OCI-LY7 (cell line): ENCODE measurements around the gene COL8A2. TPM values are rescaled to one million over a fixed set of nuclear protein-coding genes. Genes with fewer than 3 reads are reported as not detected.

Experiments used
- BruUV-seq: library from RNA; stranded (reverse); fragments of 400-500 nt; replicated peaks from 2 replicates; lab custom pipeline; 2021; lab: Mats Ljungman, UMichigan
- CTCF ChIA-PET: fragments of 300-600 bp; sonication (Branson Sonifier 250); formaldehyde crosslinking; loops from one replicate; lab custom pipeline; 2022; ENCODE audit warnings: antibody characterized with exemption; ENCODE audit not compliant: unreplicated experiment; lab: Charles Lee
- POLR2A ChIA-PET: fragments of 300-600 bp; sonication (Branson Sonifier 250); formaldehyde crosslinking; loops from one replicate; lab custom pipeline; 2022; ENCODE audit warnings: antibody characterized with exemption; lab: Charles Lee
- DNase-seq: peaks from one replicate; pipeline ENCODE4 v3.0.0-alpha.2; 2015; ENCODE audit warnings: low spot score
- H2AFZ ChIP-seq: fragments of 200-600 bp; sonication (generic), shearing (Covaris generic); 2 replicates; pipeline ENCODE4 v1.6.1; 2014; ENCODE audit warnings: mild to moderate bottlenecking, antibody characterized with exemption, low read length, moderate library complexity
- H3K27ac ChIP-seq: fragments of 200-600 bp; sonication (generic); 2 replicates; pipeline ENCODE4 v1.5.1; 2014; ENCODE audit warnings: mixed run types, low read depth, mild to moderate bottlenecking, moderate library complexity, low read length, inconsistent platforms; ENCODE audit not compliant: poor library complexity, severe bottlenecking
- H3K36me3 ChIP-seq: fragments of 200-600 bp; sonication (generic); 2 replicates; pipeline ENCODE4 v1.6.1; 2014; ENCODE audit warnings: mild to moderate bottlenecking, antibody characterized with exemption, low read length, moderate library complexity, mixed read lengths; ENCODE audit not compliant: insufficient read depth
- H3K4me1 ChIP-seq: fragments of 200-600 bp; sonication (generic); 2 replicates; pipeline ENCODE4 v1.5.1; 2014; ENCODE audit warnings: mild to moderate bottlenecking, low read length; ENCODE audit not compliant: insufficient read depth, poor library complexity, severe bottlenecking
- H3K4me2 ChIP-seq: fragments of 200-600 bp; sonication (generic); 2 replicates; pipeline ENCODE4 v1.6.1; 2014; ENCODE audit warnings: mild to moderate bottlenecking, low read length
- H3K4me3 ChIP-seq: fragments of 200-600 bp; sonication (generic); 2 replicates; pipeline ENCODE4 v1.5.1; 2014; ENCODE audit warnings: mild to moderate bottlenecking, low read depth, low read length; ENCODE audit not compliant: poor library complexity, severe bottlenecking
- H3K79me2 ChIP-seq: fragments of 200-600 bp; sonication (generic); 2 replicates; pipeline ENCODE4 v1.6.1; 2016; ENCODE audit warnings: low read depth, mild to moderate bottlenecking, low read length, moderate library complexity, mixed read lengths; ENCODE audit not compliant: insufficient read depth
- H3K9me2 ChIP-seq: fragments of 200-600 bp; sonication (generic); 2 replicates; pipeline ENCODE4 v1.6.1; 2016; ENCODE audit warnings: mild to moderate bottlenecking, low read length, mixed read lengths; ENCODE audit not compliant: insufficient read depth
- H3K9me3 ChIP-seq: fragments of 200-600 bp; sonication (generic); 2 replicates; pipeline ENCODE4 v1.6.1; 2014; ENCODE audit warnings: mild to moderate bottlenecking, mixed run types, low read length, mixed read lengths
- H4K20me1 ChIP-seq: fragments of 200-600 bp; sonication (generic); 2 replicates; pipeline ENCODE4 v1.6.1; 2014; ENCODE audit warnings: mild to moderate bottlenecking, antibody characterized with exemption, low read length, moderate library complexity, mixed read lengths; ENCODE audit not compliant: insufficient read depth
- EZH2phosphoT487 ChIP-seq: fragments of 200-600 bp; sonication (generic); IDR thresholded peaks from 2 replicates; pipeline ENCODE4 v1.6.1; 2018; ENCODE audit warnings: low read depth, borderline replicate concordance, mild to moderate bottlenecking, mixed run types, antibody characterized with exemption, low read length, moderate library complexity, mixed read lengths
- intact Hi-C: fragments of 100-400 bp; cut with micrococcal nuclease; formaldehyde crosslinking; loops from one replicate; pipeline ENCODE4 v1.10.0; 2022; ENCODE audit not compliant: unreplicated experiment
- total RNA-seq, 2 experiments: library from RNA; depleted of rRNA in 1 of 2; stranded (reverse); fragments of >200 nt in 1 of 2; shearing (Covaris generic) in 1 of 2; gene quantifications; 2 replicates each; pipeline ENCODE4 v1.2.3, GENCODE V29; 2014 to 2022
- TF ChIP-seq, protein P1 (sequence below): fragments of 200-600 bp; sonication (generic); conservative IDR thresholded peaks from 2 replicates; pipeline ENCODE4 v1.5.1; 2014; ENCODE audit warnings: mild to moderate bottlenecking, antibody characterized with exemption, low read length, moderate library complexity, mixed read lengths

COL8A2 gene
- total RNA-seq, 2 experiments from 2014 or later = not detected

- CTCF ChIA-PET = no interaction called here
- Histone ChIP-seq H3K27ac (no peak overlapping the region), H4K20me1 (no peaks in the 10 kb centered on the region), H2AFZ (no peak overlapping the region), H3K79me2 (no peaks in the 10 kb centered on the region), H3K4me2 (no peak overlapping the region), H3K4me1 (no peaks in the 10 kb centered on the region), H3K9me2 (no peaks in the 10 kb centered on the region), H3K4me3 (no peak overlapping the region), H3K9me3 (no peaks in the 10 kb centered on the region), H3K36me3 (peaks cover 25% of the 10 kb centered on the region)
- DNase-seq = no peak
- no TSS peak for BruUV-seq
- TF ChIP-seq, protein P1, sequence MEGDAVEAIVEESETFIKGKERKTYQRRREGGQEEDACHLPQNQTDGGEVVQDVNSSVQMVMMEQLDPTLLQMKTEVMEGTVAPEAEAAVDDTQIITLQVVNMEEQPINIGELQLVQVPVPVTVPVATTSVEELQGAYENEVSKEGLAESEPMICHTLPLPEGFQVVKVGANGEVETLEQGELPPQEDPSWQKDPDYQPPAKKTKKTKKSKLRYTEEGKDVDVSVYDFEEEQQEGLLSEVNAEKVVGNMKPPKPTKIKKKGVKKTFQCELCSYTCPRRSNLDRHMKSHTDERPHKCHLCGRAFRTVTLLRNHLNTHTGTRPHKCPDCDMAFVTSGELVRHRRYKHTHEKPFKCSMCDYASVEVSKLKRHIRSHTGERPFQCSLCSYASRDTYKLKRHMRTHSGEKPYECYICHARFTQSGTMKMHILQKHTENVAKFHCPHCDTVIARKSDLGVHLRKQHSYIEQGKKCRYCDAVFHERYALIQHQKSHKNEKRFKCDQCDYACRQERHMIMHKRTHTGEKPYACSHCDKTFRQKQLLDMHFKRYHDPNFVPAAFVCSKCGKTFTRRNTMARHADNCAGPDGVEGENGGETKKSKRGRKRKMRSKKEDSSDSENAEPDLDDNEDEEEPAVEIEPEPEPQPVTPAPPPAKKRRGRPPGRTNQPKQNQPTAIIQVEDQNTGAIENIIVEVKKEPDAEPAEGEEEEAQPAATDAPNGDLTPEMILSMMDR = no peak
- no peak for TF ChIP-seq EZH2phosphoT487
- intact Hi-C loops = loop anchor here (1.0 to 5.0 kb wide), 3 partner anchors 35 to 323 kb away; no protein-coding TSS in a partner anchor
- POLR2A ChIA-PET = no interaction called here
These were observed 26.2 kb downstream of the COL8A2 start for GRCh38 chr1:36098650-36099365.

- CTCF ChIA-PET = no interaction called here
- no peaks in the 10 kb centered on the region for H3K79me2 ChIP-seq
- POLR2A ChIA-PET = no interaction called here
- no peak for DNase-seq
- intact Hi-C loops = loop anchor here (5.0 kb wide), 1 partner anchor 324 kb away; no protein-coding TSS in a partner anchor
- H2AFZ ChIP-seq = no peak overlapping the region
- H3K27ac ChIP-seq = no peak overlapping the region
- TF ChIP-seq, protein P1 = no peak
- TF ChIP-seq EZH2phosphoT487 = no peak
- H3K4me1 ChIP-seq = no peaks in the 10 kb centered on the region
- BruUV-seq = no TSS peak
- H3K9me3 ChIP-seq = no peaks in the 10 kb centered on the region
- peaks cover 34% of the 10 kb centered on the region for H3K36me3 ChIP-seq
- H3K9me2 ChIP-seq = no peaks in the 10 kb centered on the region
- H3K4me3 ChIP-seq = no peak overlapping the region
- no peak overlapping the region for H3K4me2 ChIP-seq
- no peaks in the 10 kb centered on the region for H4K20me1 ChIP-seq
These were observed 27.1 kb downstream of the COL8A2 start for GRCh38 chr1:36097693-36098585.
